ENCODE measurements around the gene UBE3B.

UBE3B gene

DNA sequence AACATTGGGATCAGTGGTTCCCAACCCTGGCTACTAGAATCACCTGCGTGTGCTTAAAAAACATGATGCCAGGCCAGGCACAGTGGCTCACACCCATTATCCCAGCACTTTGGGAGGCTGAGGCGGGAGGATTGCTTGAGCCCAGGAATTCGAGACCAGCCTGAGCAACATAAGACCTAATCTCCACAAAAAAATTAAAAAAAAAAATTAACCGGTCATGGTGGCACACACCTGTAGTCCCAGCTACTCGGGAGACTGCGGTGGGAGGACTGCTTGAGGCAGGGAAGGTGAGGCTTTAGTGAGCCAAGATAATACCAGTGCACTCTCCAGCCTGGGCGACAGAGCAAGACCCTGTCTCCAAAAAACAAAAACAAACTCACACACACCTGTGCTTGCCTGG is 2.3 kb upstream of the UBE3B start:
- DNase-seq: no peak

GRCh38 chr12:109475993-109476806 is 1.2 kb upstream of the UBE3B start:
- no peak for DNase-seq

DNA sequence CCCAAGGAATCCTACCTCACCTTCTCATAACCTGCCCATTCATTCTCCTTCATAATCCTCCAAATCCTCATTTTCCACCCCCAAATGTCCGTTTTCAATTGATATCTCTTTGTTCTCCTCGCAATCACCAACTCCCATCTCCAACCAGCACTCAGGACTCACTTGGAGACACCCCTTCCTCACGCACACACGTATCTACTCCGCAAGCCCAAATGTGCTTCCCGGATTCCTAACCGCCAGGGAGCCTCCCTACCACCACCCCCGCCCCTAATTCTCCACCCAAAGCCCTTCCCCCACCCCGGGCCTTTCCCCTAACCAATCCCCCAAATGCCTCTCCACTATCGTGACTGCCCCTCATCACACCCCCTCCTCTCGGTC is 638 bp upstream of the UBE3B start:
- no peak for DNase-seq

DNA sequence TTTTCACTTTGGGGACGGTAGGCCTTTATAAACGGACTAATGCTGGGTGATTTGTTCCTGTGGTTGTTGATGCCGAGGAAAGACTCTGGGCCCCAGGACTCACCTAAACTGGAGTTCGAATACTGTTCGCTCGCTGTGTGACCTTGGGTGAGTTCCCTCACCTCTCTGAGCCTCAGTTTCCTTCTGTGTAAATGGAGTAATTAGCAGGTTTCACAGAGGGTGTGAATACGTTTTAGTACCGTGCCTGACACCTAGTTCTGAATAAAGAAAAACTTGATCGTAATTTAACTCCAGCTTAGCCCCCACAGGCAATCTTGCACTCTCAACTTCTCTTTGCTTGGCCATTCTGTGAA is 505 bp downstream of the UBE3B start:
- DNase-seq: no peak

- no peak for DNase-seq
Observed at GRCh38 chr12:109479761-109480160, 2.3 kb downstream of the UBE3B start.

DNA sequence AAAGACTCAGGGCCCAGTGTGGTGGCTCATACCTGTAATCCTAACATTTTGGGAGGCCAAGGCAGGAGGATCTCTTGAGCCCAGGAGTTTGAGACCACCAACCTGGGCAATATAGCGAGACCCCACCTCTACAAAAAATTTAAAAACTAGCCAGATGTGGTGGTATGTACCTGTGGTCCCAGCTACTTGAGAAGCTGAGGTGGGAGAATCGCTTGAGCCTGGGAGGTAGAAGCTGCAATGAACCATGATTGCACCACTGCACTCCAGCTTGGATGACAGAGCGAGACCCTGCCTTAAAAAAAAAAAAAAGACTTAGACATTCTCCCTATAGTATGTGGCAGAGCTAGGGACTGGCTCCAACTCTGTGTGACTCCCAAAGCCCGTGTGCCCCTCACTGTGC is 2.9 kb downstream of the UBE3B start:
- DNase-seq: no peak

DNA sequence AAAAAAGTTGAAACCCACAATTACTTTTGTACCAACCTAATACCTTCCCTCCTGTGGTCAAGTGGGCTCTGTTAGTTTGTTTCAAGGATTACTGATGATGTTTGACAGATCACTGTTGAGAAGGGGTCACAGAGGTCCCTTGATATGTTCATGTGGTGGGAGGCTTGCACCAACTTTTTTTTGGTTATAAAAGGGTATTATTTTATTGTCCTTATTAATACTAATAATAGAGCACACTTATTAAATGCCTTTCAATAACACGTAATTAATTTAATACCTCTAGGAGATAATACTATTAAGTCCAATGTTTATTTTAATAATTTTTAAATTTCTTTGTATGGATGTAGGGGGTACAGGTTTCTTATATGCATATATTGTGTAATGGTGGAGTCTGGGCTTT is 4.4 kb downstream of the UBE3B start:
- no peak for DNase-seq

- no peak for DNase-seq
Observed at GRCh38 chr12:109482491-109482890, 5.1 kb downstream of the UBE3B start.

DNA sequence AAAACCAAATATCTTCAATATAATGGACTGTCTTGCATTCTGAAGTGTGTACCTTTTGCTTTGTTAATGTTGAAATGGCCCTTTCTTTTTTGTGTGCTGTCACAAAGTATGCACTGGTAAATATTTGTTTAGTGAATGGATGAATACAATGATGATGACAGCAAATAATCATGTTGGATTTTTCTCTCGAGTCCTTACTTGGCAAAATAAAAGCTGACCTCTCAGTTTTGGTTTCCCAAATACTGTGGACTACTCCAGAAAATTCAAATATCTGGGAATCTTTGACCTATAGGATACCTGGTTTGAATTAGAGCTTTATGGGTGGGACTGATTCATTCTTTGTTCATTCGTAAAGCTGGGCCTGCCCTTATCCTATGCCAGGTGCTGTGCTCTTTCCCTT is 5.5 kb downstream of the UBE3B start:
- no peak for DNase-seq

GRCh38 chr12:109483346-109483745 is 5.9 kb downstream of the UBE3B start:
- DNase-seq: no peak

- no peak for DNase-seq
Observed at GRCh38 chr12:109485201-109485600, 7.8 kb downstream of the UBE3B start.

DNA sequence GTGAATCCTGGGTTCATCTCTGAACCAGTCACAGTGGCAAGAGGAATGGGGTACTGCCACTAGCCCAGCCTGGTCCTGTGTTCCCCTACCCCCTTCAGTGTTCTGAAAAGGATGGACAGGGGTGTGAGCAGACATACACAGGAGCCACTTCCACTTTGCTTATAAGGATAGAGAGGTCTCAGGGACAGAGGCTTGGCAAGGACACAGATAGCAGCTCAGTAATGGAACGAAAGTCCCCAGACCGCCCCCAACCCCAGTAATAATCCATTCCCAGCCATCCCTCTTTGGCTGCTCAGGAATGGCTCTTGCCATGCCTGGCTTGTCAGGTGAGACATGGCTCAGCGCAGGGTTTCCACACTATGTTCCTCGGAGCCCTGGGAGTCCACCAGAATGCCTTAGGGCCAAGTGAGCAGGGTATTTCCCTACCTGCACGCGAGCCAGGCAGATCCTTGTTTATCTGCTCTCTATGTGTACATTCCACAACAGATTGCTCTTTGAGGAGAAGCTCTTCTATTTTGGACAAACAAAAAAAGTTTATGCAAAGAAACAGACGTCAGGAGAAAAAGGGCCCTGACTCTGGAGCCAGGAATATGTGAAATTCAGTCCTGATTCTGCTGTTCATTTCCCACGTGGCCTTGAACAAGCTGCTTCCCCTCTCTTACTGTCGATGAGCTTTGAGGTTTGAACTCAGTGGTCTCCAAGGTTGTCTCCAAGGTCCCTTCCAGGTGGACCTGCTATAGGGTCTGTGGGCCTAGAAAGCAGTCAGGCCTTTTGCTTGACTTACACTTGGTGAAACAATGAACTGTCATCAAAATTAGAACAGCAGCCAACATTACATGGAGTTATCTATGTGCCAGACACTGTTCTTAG is 10.0 kb downstream of the UBE3B start:
- DNase-seq: no peak

GRCh38 chr12:109488051-109488665 is 10.7 kb downstream of the UBE3B start:
- no peak for DNase-seq

DNA sequence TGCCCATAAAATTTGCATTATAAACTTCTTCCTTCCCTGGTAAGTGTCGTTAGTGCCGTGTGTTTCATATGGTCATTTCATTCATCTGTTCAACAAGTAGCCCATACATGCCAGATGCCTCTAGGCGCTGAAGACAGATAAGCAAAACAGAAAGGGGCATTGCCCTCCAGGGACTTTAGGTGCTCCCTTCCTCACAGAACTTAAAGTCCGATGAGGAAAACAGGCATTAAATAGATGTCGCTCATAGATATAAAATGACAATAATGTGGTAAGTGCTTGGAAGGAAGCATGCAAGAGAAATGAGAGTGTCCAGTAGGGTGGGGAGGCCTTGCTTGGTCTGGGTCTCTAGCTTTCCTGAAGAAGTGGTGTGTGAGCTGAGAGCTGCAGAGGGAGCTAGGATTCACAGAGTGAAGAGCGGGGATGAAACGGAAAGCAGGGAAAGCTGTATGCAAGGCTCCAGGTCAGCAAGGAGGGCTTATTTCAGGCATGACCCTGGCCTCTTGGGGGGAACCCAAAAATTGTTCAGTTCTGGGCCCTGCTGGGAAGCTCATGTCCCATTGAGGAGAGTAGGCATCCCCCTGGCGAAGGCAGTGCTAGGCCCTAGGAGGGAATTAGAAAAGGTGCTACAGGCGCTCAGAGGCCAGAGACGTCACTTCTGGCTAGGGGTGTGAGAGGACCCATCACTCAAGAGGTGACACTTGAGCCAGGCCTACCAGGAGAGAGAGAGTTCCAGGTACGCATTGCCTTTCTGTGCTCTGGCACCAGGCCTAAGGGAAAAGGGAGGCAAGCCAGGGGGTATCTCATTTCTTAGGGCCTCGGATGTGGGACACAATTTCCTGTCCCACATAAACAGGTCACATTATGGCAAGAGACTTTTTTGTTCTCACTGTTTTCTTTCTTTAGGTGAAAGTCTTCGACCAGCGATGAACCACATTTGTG is 11.9 kb downstream of the UBE3B start:
- no peak for DNase-seq

- DNase-seq: no peak
Observed at GRCh38 chr12:109489955-109490565, 12.6 kb downstream of the UBE3B start.

- no peak for DNase-seq
Observed at GRCh38 chr12:109491671-109492070, 14.2 kb downstream of the UBE3B start.

GRCh38 chr12:109492371-109492770 is 14.9 kb downstream of the UBE3B start:
- DNase-seq: no peak

GRCh38 chr12:109493090-109493489 is 15.7 kb downstream of the UBE3B start:
- no peak for DNase-seq

GRCh38 chr12:109493938-109494337 is 16.5 kb downstream of the UBE3B start:
- DNase-seq: no peak

GRCh38 chr12:109494348-109494881 is 17.0 kb downstream of the UBE3B start:
- no peak for DNase-seq

DNA sequence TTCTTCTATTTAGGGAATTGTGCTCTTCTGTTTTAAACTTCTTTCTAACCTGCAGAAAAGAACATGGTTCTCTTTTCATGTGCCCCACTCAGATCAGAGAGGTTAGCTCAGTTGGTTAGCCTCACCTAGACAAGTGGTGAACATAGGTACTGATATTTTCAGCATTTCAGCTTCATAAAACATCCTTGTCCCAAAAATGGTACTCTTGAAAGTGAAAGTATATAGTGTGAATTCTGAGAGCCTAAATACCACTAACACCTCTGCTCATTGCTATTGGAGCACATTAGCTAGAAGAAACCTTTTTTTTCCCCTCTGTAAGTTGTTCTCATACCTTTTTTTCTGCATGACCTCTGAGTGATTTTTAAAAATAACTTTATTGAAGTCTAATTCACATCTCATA is 17.6 kb downstream of the UBE3B start:
- DNase-seq: no peak

GRCh38 chr12:109496306-109496705 is 18.9 kb downstream of the UBE3B start:
- DNase-seq: no peak
